Measurements from ENCODE around the gene ZFTA. TPM values are rescaled to one million over a fixed set of nuclear protein-coding genes. Genes with fewer than 3 reads are reported as not detected.

ZFTA gene
- total RNA-seq, 4 donors from 2014 or later = 15.8 to 41.9 (median 26.6) TPM

GRCh38 chr11:63763496-63764339 lies 4.9 kb downstream of the ZFTA start:
- WGBS = 43% methylated on average over 50 of the region's 82 CpGs
- peak overlapping the region; percentile 57 to 67 (median 65) for H3K4me3 ChIP-seq
- no peaks in the 10 kb centered on the region for H3K9me3 ChIP-seq
- no peak for DNase-seq (ENCODE audit: extremely low spot score)
- peaks cover 45 to 63% (median 61%) of the 10 kb centered on the region in 4 donors for H3K4me1 ChIP-seq
- intact Hi-C loops (cut with DNase I) = loop anchor here (10.0 kb wide), 1 partner anchor 391 kb away; no protein-coding TSS in a partner anchor
- peaks cover 0 to 36% (median 11%) of the 10 kb centered on the region in 4 donors for H3K36me3 ChIP-seq
- no peak for TF ChIP-seq POLR2A (IDR thresholded peaks at IDR 0.05; ENCODE audit: low read depth)
- no peak for TF ChIP-seq CTCF (IDR thresholded peaks at IDR 0.05)
- TF ChIP-seq EP300 (IDR thresholded peaks at IDR 0.05) = no peak
- TF ChIP-seq POLR2AphosphoS5 (IDR thresholded peaks at IDR 0.05) = peak; percentile 61 to 72
- H3K27me3 ChIP-seq = no peaks in the 10 kb centered on the region
- peak overlapping the region; percentile 86 to 93 (median 92) for H3K27ac ChIP-seq (replicated peaks in 1 of 4)

GRCh38 chr11:63762654-63763495 lies 5.7 kb downstream of the ZFTA start:
- Histone ChIP-seq H3K27ac (replicated peaks in 1 of 4) (peak overlapping the region; percentile 86 to 93 (median 92)), H3K9me3 (no peaks in the 10 kb centered on the region), H3K4me3 (peak overlapping the region; percentile 57 to 67 (median 65)), H3K27me3 (no peaks in the 10 kb centered on the region), H3K4me1 (peaks cover 45 to 63% (median 61%) of the 10 kb centered on the region in 4 donors), H3K36me3 (peaks cover 0 to 45% (median 20%) of the 10 kb centered on the region in 4 donors)
- intact Hi-C loops (cut with DNase I) = loop anchor here (10.0 kb wide), 1 partner anchor 392 kb away; no protein-coding TSS in a partner anchor
- TF ChIP-seq EP300 (IDR thresholded peaks at IDR 0.05) (no peak), CTCF (IDR thresholded peaks at IDR 0.05) (peak in 1 of 3 experiments; percentile 15), POLR2AphosphoS5 (IDR thresholded peaks at IDR 0.05) (no peak), POLR2A (IDR thresholded peaks at IDR 0.05; ENCODE audit: low read depth) (no peak)
- DNase-seq (ENCODE audit: extremely low spot score) = no peak
- whole genome bisulfite sequencing = 25% methylated on average over 15 of the region's 96 CpGs

GRCh38 chr11:63761931-63762653 lies 6.5 kb downstream of the ZFTA start:
- Histone ChIP-seq H3K9me3 (no peaks in the 10 kb centered on the region), H3K4me3 (peak overlapping the region; percentile 57 to 67 (median 65)), H3K4me1 (peaks cover 42 to 61% (median 58%) of the 10 kb centered on the region in 4 donors), H3K27ac (replicated peaks in 1 of 4) (peak overlapping the region; percentile 86 to 93 (median 92)), H3K27me3 (no peaks in the 10 kb centered on the region), H3K36me3 (peaks cover 0 to 51% (median 26%) of the 10 kb centered on the region in 4 donors)
- TF ChIP-seq CTCF (IDR thresholded peaks at IDR 0.05) (no peak), EP300 (IDR thresholded peaks at IDR 0.05) (no peak), POLR2AphosphoS5 (IDR thresholded peaks at IDR 0.05) (no peak), POLR2A (IDR thresholded peaks at IDR 0.05; ENCODE audit: low read depth) (no peak)
- 37% methylated on average over 33 of the region's 34 CpGs for whole genome bisulfite sequencing
- intact Hi-C loops (cut with DNase I) = loop anchor here (10.0 kb wide), 1 partner anchor 393 kb away; no protein-coding TSS in a partner anchor
- no peak for DNase-seq (ENCODE audit: extremely low spot score)

- Histone ChIP-seq H3K27me3 (no peaks in the 10 kb centered on the region), H3K4me1 (peaks cover 34 to 52% (median 49%) of the 10 kb centered on the region in 4 donors), H3K9me3 (no peaks in the 10 kb centered on the region), H3K4me3 (no peak overlapping the region), H3K36me3 (peaks cover 0 to 60% (median 35%) of the 10 kb centered on the region in 4 donors), H3K27ac (replicated peaks in 1 of 4) (peak overlapping the region in 3 of 4 donors; percentile 19 to 93 (median 92))
- intact Hi-C loops (cut with DNase I) = loop anchor here (10.0 kb wide), 1 partner anchor 394 kb away; no protein-coding TSS in a partner anchor
- TF ChIP-seq EP300 (IDR thresholded peaks at IDR 0.05) (no peak), POLR2A (IDR thresholded peaks at IDR 0.05; ENCODE audit: low read depth) (no peak), POLR2AphosphoS5 (IDR thresholded peaks at IDR 0.05) (no peak), CTCF (IDR thresholded peaks at IDR 0.05) (no peak)
- DNase-seq (ENCODE audit: extremely low spot score) = no peak
- WGBS = 72% methylated on average over 8 of the region's 10 CpGs
Measured at GRCh38 chr11:63761188-63761587, 7.4 kb downstream of the ZFTA start.

Measured in esophagus muscularis mucosa (tissue), 4 donors.